HCT116 (cell line): ENCODE results near the gene CDKL2.

Source experiments
- CBX3 ChIP-seq: IDR thresholded peaks from 2 replicates; pipeline ENCODE4 v1.6.1; 2012; ENCODE audit warnings: low read depth
- CTCF ChIP-seq, 3 experiments: fragments of 200-600 bp in 1 of 3; sonication (generic) in 1 of 3; IDR thresholded peaks in 2 of 3; conservative IDR thresholded peaks in 1 of 3; 2 replicates each; pipeline ENCODE4 v1.5.1; 2012 to 2017; ENCODE audit warnings: low read depth in 2 of 3, low read length in 2 of 3, antibody characterized with exemption in 1 of 3, borderline replicate concordance in 1 of 3, control low read depth in 1 of 3, mild to moderate bottlenecking in 1 of 3, mixed read lengths in 1 of 3, mixed run types in 1 of 3, moderate library complexity in 1 of 3; ENCODE audit not compliant: insufficient read depth in 1 of 3
- EZH2 ChIP-seq: fragments of 200-600 bp; sonication (generic); IDR thresholded peaks from 2 replicates; pipeline ENCODE4 v1.6.1; 2017; ENCODE audit warnings: antibody characterized with exemption, mixed run types
- JUND ChIP-seq: IDR thresholded peaks from 2 replicates; pipeline ENCODE4 v1.6.1; 2012
- MAX ChIP-seq: IDR thresholded peaks from 2 replicates; pipeline ENCODE4 v1.6.1; 2012
- POLR2A ChIP-seq: IDR thresholded peaks from 2 replicates; pipeline ENCODE4 v1.7.0; 2011; ENCODE audit warnings: borderline replicate concordance; ENCODE audit not compliant: insufficient read depth, insufficient read length; ENCODE audit errors: extremely low read depth
- POLR2AphosphoS5 ChIP-seq: IDR thresholded peaks from 2 replicates; pipeline ENCODE4 v1.6.1; 2011; ENCODE audit warnings: mild to moderate bottlenecking, low read depth, low read length, moderate library complexity
- RAD21 ChIP-seq: IDR thresholded peaks from 2 replicates; pipeline ENCODE4 v1.6.1; 2012; ENCODE audit warnings: low read depth, mild to moderate bottlenecking
- REST ChIP-seq: IDR thresholded peaks from 2 replicates; pipeline ENCODE4 v1.6.1; 2012; ENCODE audit warnings: low read depth
- SP1 ChIP-seq: IDR thresholded peaks from 2 replicates; pipeline ENCODE4 v1.6.1; 2012; ENCODE audit warnings: low read depth
- TCF7L2 ChIP-seq: IDR thresholded peaks from 2 replicates; pipeline ENCODE4 v1.7.0; 2011; ENCODE audit warnings: borderline replicate concordance, inconsistent platforms; ENCODE audit not compliant: insufficient read depth, insufficient read length; ENCODE audit errors: extremely low read depth
- ZFX ChIP-seq: fragments of 450-650 bp; IDR thresholded peaks from 2 replicates; pipeline ENCODE4 v1.6.1; 2017
- ZNF274 ChIP-seq: fragments of 200-500 bp; sonication (Bioruptor generic); IDR thresholded peaks from 2 replicates; pipeline ENCODE4 v1.6.1; 2014; ENCODE audit warnings: mild to moderate bottlenecking, low read depth, low read length, inconsistent platforms
- TF ChIP-seq, protein P1 (sequence below): IDR thresholded peaks from 2 replicates; pipeline ENCODE4 v1.6.1; 2012

DNA sequence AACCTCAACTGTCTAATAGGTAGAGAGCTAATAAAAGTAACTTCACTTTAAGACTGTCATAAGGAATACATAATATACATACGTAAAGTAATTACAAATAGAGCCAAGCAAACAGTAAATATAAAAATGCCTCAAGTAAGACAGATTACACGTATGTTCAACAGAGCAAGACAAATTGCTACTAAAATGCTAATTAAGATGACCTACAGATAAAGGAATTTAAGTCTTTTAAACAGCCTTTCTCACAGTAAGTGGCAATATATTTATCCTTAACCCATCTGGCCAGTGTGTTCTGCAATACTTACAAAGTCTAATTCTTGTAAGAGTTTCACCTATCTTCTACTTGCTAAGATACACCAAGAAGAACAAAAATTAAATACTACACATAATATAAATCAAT lies 30.2 kb upstream of the CDKL2 start:
- TF ChIP-seq ZNF274 (no peak), EZH2 (no peak), CTCF (IDR thresholded peaks at IDR 0.05 in 2 of 3, conservative IDR thresholded peaks at IDR 0.05 in 1 of 3; ENCODE audit: borderline replicate concordance in 1 of 3, insufficient read depth in 1 of 3, low read depth in 2 of 3, low read length in 2 of 3) (no peak), ZFX (no peak), REST (no peak), TCF7L2 (no peak), POLR2AphosphoS5 (no peak), POLR2A (no peak), SP1 (no peak), JUND (no peak), MAX (no peak), CBX3 (no peak), RAD21 (no peak)
- TF ChIP-seq, protein P1, sequence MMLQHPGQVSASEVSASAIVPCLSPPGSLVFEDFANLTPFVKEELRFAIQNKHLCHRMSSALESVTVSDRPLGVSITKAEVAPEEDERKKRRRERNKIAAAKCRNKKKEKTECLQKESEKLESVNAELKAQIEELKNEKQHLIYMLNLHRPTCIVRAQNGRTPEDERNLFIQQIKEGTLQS, result no peak
